GM12878 (cell line): ENCODE data around the gene LRRC47. TPM values are rescaled to one million over a fixed set of nuclear protein-coding genes. Genes with fewer than 3 reads are reported as not detected.
A peak's percentile ranks its signal among the peaks of the same experiment; 100 is the strongest.

Source experiments
- ATAC-seq: fragments of 200-7000 bp; cut with Tn5 transposase; 3 replicates; pipeline ENCODE4 v1.9.1; 2020; ENCODE audit warnings: mild to moderate bottlenecking, moderate library complexity
- BruUV-seq: library from RNA; stranded (reverse); fragments of 400-500 nt; replicated peaks from 2 replicates; lab custom pipeline; 2021; lab: Mats Ljungman, UMichigan
- CTCF ChIA-PET: fragments of 300-600 bp; sonication (Branson Sonifier 250); formaldehyde crosslinking; extraction: SDS; loops from one replicate; lab custom pipeline; 2021; ENCODE audit warnings: inconsistent platforms; lab: Yijun Ruan, JAX
- POLR2A ChIA-PET: fragments of 350-600 bp; formaldehyde crosslinking; extraction: SDS; loops from one replicate; lab custom pipeline; 2021; ENCODE audit warnings: inconsistent platforms; lab: Charles Lee
- RAD21 ChIA-PET: fragments of 300-600 bp; sonication (Branson Sonifier 250); formaldehyde crosslinking; loops from one replicate; lab custom pipeline; 2023; ENCODE audit warnings: antibody characterized with exemption; ENCODE audit not compliant: unreplicated experiment; lab: Charles Lee
- SMC1A ChIA-PET: fragments of 300-600 bp; sonication (Branson Sonifier 250); formaldehyde crosslinking; loops from one replicate; lab custom pipeline; 2023; ENCODE audit not compliant: unreplicated experiment, uncharacterized antibody; lab: Charles Lee
- DNase-seq: peaks from one replicate; pipeline ENCODE4 v3.0.0-alpha.2; 2011; ENCODE audit warnings: low read depth, low spot score
- FAIRE-seq: peaks from 3 replicates; lab custom pipeline; 2011; peaks lifted over from hg19 to GRCh38; lab: Jason Lieb, UNC
- H2AFZ ChIP-seq: 2 replicates; pipeline ENCODE4 v1.6.0; 2011; ENCODE audit warnings: low read depth, low read length, control low read depth; ENCODE audit not compliant: control insufficient read depth
- H3K27ac ChIP-seq: 2 replicates; pipeline ENCODE4 v1.5.1; 2011; ENCODE audit warnings: control low read depth; ENCODE audit not compliant: control insufficient read depth, insufficient read depth
- H3K27me3 ChIP-seq, 2 experiments: replicated peaks in 1 of 2; 2 replicates each; pipeline versions ENCODE4 v1.6.0 to v1.6.1; 2011; ENCODE audit warnings: low read length in 1 of 2; ENCODE audit not compliant: control insufficient read depth in 2 of 2, insufficient read depth in 2 of 2
- H3K36me3 ChIP-seq, 2 experiments: 2 replicates each; pipeline ENCODE4 v1.5.1; 2011; ENCODE audit warnings: low read length in 1 of 2; ENCODE audit not compliant: control insufficient read depth in 2 of 2, insufficient read depth in 2 of 2
- H3K4me1 ChIP-seq: 2 replicates; pipeline ENCODE4 v1.6.1; 2011; ENCODE audit warnings: mild to moderate bottlenecking, low read length, moderate library complexity, mixed read lengths; ENCODE audit not compliant: control insufficient read depth, insufficient read depth
- H3K4me2 ChIP-seq: 2 replicates; pipeline ENCODE4 v1.6.0; 2011; ENCODE audit warnings: control low read depth; ENCODE audit not compliant: control insufficient read depth, insufficient read depth
- H3K4me3 ChIP-seq: fragments of 200-600 bp; sonication (generic); 2 replicates; pipeline ENCODE4 v1.5.1; 2016
- H3K79me2 ChIP-seq: 2 replicates; pipeline ENCODE4 v1.6.0; 2011; ENCODE audit warnings: low read length; ENCODE audit not compliant: control insufficient read depth, insufficient read depth
- H3K9ac ChIP-seq: 2 replicates; pipeline ENCODE4 v1.8.0; 2011; ENCODE audit warnings: low read length, control low read depth, mixed read lengths; ENCODE audit not compliant: control insufficient read depth, insufficient read depth
- H3K9me3 ChIP-seq: replicated peaks from 3 replicates; pipeline ENCODE4 v1.5.1; 2011; ENCODE audit warnings: mild to moderate bottlenecking, low read length; ENCODE audit not compliant: control insufficient read depth, insufficient read depth
- H4K20me1 ChIP-seq: 2 replicates; pipeline ENCODE4 v1.6.0; 2011; ENCODE audit not compliant: control insufficient read depth, insufficient read depth
- BHLHE40 ChIP-seq, 2 experiments: fragments of 450-650 bp in 1 of 2; IDR thresholded peaks; 2 replicates each; pipeline ENCODE4 v1.6.1; 2011 to 2017; ENCODE audit warnings: low read depth in 2 of 2, borderline replicate concordance in 1 of 2, improper control_type of control experiment in 1 of 2, low read length in 1 of 2, mild to moderate bottlenecking in 1 of 2
- CEBPB ChIP-seq, 2 experiments: fragments of 150-350 bp in 1 of 2; IDR thresholded peaks; 2 replicates each; pipeline ENCODE4 v1.6.1; 2012 to 2014; ENCODE audit warnings: low read depth in 2 of 2, low read length in 2 of 2, borderline replicate concordance in 1 of 2, inconsistent platforms in 1 of 2
- CHD4 ChIP-seq: fragments of 200-600 bp; sonication (generic); IDR thresholded peaks from 2 replicates; pipeline ENCODE4 v1.6.1; 2016; ENCODE audit warnings: mild to moderate bottlenecking
- EED ChIP-seq: sonication (generic); IDR thresholded peaks from 2 replicates; pipeline ENCODE4 v1.6.1; 2016; ENCODE audit warnings: antibody characterized with exemption, low read depth
- EGR1 ChIP-seq, 2 experiments: IDR thresholded peaks; 1 replicate in 1 of 2; 2 replicates in 1 of 2; pipeline ENCODE4 v1.6.1; 2011 to 2012; ENCODE audit warnings: low read depth in 2 of 2, low read length in 2 of 2, borderline replicate concordance in 1 of 2, mild to moderate bottlenecking in 1 of 2, moderate library complexity in 1 of 2
- HDAC2 ChIP-seq: fragments of 200-600 bp; sonication (generic); IDR thresholded peaks from 2 replicates; pipeline ENCODE4 v1.6.1; 2017
- MEF2B ChIP-seq: fragments of 450-650 bp; IDR thresholded peaks from 2 replicates; pipeline ENCODE4 v1.6.1; 2018; ENCODE audit warnings: mild to moderate bottlenecking, moderate library complexity; ENCODE audit not compliant: partially characterized antibody, poor library complexity, severe bottlenecking
- NFIC ChIP-seq: IDR thresholded peaks from 2 replicates; pipeline ENCODE4 v1.6.1; 2012; ENCODE audit warnings: low read depth, mild to moderate bottlenecking, inconsistent platforms, low read length, moderate library complexity
- POLR2A ChIP-seq: IDR thresholded peaks from 2 replicates; pipeline ENCODE4 v1.6.1; 2011; ENCODE audit warnings: low read depth, mild to moderate bottlenecking, low read length
- POU2F2 ChIP-seq: IDR thresholded peaks from 3 replicates; pipeline ENCODE4 v1.6.1; 2011; ENCODE audit warnings: low read depth, mild to moderate bottlenecking, low read length, borderline replicate concordance
- RBBP5 ChIP-seq: fragments of 200-600 bp; sonication (generic); conservative IDR thresholded peaks from 2 replicates; pipeline ENCODE4 v1.6.1; 2016
- RCOR1 ChIP-seq: conservative IDR thresholded peaks from 2 replicates; pipeline ENCODE4 v1.6.1; 2012; ENCODE audit warnings: low read depth, low read length, improper control_type of control experiment
- SRF ChIP-seq, 2 experiments: IDR thresholded peaks; 2 replicates each; pipeline ENCODE4 v1.6.1; 2011; ENCODE audit warnings: low read depth in 2 of 2, low read length in 2 of 2, mild to moderate bottlenecking in 1 of 2, moderate library complexity in 1 of 2
- SUZ12 ChIP-seq: fragments of 200-600 bp; sonication (generic); IDR thresholded peaks from one replicate; pipeline ENCODE4 v1.6.1; 2018; ENCODE audit warnings: antibody characterized with exemption, mild to moderate bottlenecking; ENCODE audit not compliant: unreplicated experiment
- TAF1 ChIP-seq: IDR thresholded peaks from 2 replicates; pipeline ENCODE4 v1.6.1; 2011; ENCODE audit warnings: mild to moderate bottlenecking, low read depth, low read length, borderline replicate concordance
- TBL1XR1 ChIP-seq: IDR thresholded peaks from 2 replicates; pipeline ENCODE4 v1.6.1; 2012; ENCODE audit warnings: low read depth, low read length, improper control_type of control experiment
- WRNIP1 ChIP-seq: IDR thresholded peaks from 2 replicates; pipeline ENCODE4 v1.6.1; 2011; ENCODE audit warnings: low read depth, low read length, improper control_type of control experiment, borderline replicate concordance
- ZNF622 ChIP-seq: fragments of 450-650 bp; IDR thresholded peaks from 2 replicates; pipeline ENCODE4 v1.6.1; 2017; ENCODE audit warnings: mild to moderate bottlenecking, inconsistent platforms
- WGBS: methylation state at CpG from one replicate; pipeline ENCODE4 v1.1.6; 2016; ENCODE audit warnings: low lambda C conversion rate; ENCODE audit not compliant: insufficient replicate concordance, insufficient coverage; ENCODE audit errors: missing lambda C conversion rate; 5-methylcytosine and 5-hydroxymethylcytosine counted together
- in situ Hi-C: fragments of 300-500 bp; cut with MboI; formaldehyde crosslinking; loops from 9 replicates; pipeline ENCODE4 v1.14.3; 2018; ENCODE audit warnings: mixed read lengths
- intact Hi-C: fragments of 100-400 bp; cut with micrococcal nuclease; formaldehyde crosslinking; loops from one replicate; pipeline ENCODE4 v1.14.2; 2022; ENCODE audit not compliant: unreplicated experiment
- polyA plus RNA-seq, 11 experiments: library from polyadenylated mRNA; depleted of rRNA in 4 of 11; unstranded in 6 of 11; stranded (reverse) in 5 of 11; fragments of >200 nt; fragmentation: Nextera tagmentation in 4 of 11; fragmentation: Illumina TruSeq in 1 of 11; extraction: Ambion mirVana in 4 of 11; extraction: Trizol in 1 of 11; gene quantifications; 1 replicate in 1 of 11; 2 replicates in 10 of 11; pipeline versions ENCODE4 v1.2.1 to v1.2.3, GENCODE V29; 2011 to 2016; ENCODE audit warnings: inconsistent platforms in 2 of 11, missing spikeins in 2 of 11, low read depth in 1 of 11
- total RNA-seq, 4 experiments: library from RNA; depleted of rRNA in 3 of 4; stranded (reverse); fragments of >200 nt in 3 of 4; fragmentation: Illumina TruSeq in 1 of 4; extraction: Trizol in 1 of 4; gene quantifications; 2 replicates each; pipeline versions ENCODE4 v1.2.1 to v1.2.3, GENCODE V29; 2013 to 2021

Gene LRRC47
- total and polyA plus RNA-seq, 10 of the 15 experiments (the other 5 are each of a cell fraction or from before 2014, with no cell fraction given) = 2.5 to 34.6 (median 18.2) TPM

GRCh38 chr1:3787349-3787715, 9.0 kb downstream of the LRRC47 start (continued):
- no peak for TF ChIP-seq ZNF622
- TF ChIP-seq RCOR1 = no peak
- TF ChIP-seq MEF2B = peak; percentile 96
- no peak for TF ChIP-seq SRF (IDR thresholded peaks at IDR 0.05; ENCODE audit: low read depth in 2 of 2, low read length in 2 of 2)
- peak; percentile 56; the same call in 1 of the 3 replicates for TF ChIP-seq POU2F2
- TF ChIP-seq CEBPB (IDR thresholded peaks at IDR 0.05; ENCODE audit: borderline replicate concordance in 1 of 2, low read depth in 2 of 2, low read length in 2 of 2) = no peak
- TF ChIP-seq NFIC = peak; percentile 86; the same call in 1 of the 2 replicates
- TF ChIP-seq CHD4 = no peak
- peak; percentile 60; the same call in 1 of the 2 replicates for TF ChIP-seq TBL1XR1
- peak; percentile 90 for TF ChIP-seq BHLHE40 (IDR thresholded peaks at IDR 0.05; ENCODE audit: borderline replicate concordance in 1 of 2, low read depth in 2 of 2, low read length in 1 of 2)
- TF ChIP-seq, all 136 proteins: peak for 37

GRCh38 chr1:3786468-3787348, 9.6 kb downstream of the LRRC47 start:
- peaks cover 14% of the 10 kb centered on the region for H3K4me1 ChIP-seq
- DNase-seq (no peak), FAIRE-seq (no peak), ATAC-seq (no peak)
- no peaks in the 10 kb centered on the region for H4K20me1 ChIP-seq
- intact Hi-C loops (no loop called here), in situ Hi-C loops (no loop called here)
- H3K4me3 ChIP-seq = no peak overlapping the region
- H2AFZ ChIP-seq = no peak overlapping the region
- H3K79me2 ChIP-seq = peaks cover 4% of the 10 kb centered on the region
- no peak overlapping the region for H3K4me2 ChIP-seq
- 89% methylated on average over 36 of the region's 45 CpGs for WGBS
- TF ChIP-seq WRNIP1 (no peak), SUZ12 (no peak), RBBP5 (no peak), TAF1 (no peak), EED (no peak), HDAC2 (no peak), POLR2A (peak; percentile 26), EGR1 (IDR thresholded peaks at IDR 0.05; ENCODE audit: borderline replicate concordance in 1 of 2, low read depth in 2 of 2, low read length in 2 of 2) (no peak)
- POLR2A ChIA-PET = interaction anchor here (0.6 kb wide), 1 partner anchor 78 kb away, joined by 3 read pairs; no protein-coding TSS in a partner anchor
- CTCF ChIA-PET = interaction anchor here (0.7 kb wide), 2 partner anchors 10 to 13 kb away, joined by 3 read pairs; partner anchors contain the start of gene LRRC47
- no TSS peak for BruUV-seq
- no peaks in the 10 kb centered on the region for H3K9me3 ChIP-seq
- no peak overlapping the region for H3K9ac ChIP-seq
- RAD21 ChIA-PET = no interaction called here
- no peak overlapping the region for H3K27ac ChIP-seq
- SMC1A ChIA-PET = no interaction called here
- peaks cover 23% of the 10 kb centered on the region in 2 experiments for H3K36me3 ChIP-seq
- no peaks in the 10 kb centered on the region for H3K27me3 ChIP-seq
